ENCODE data around the gene KCNIP4. TPM values are rescaled to one million over a fixed set of nuclear protein-coding genes. Genes with fewer than 3 reads are reported as not detected.

The KCNIP4 gene
- total and polyA plus RNA-seq, 8 donors = 0.05 TPM; not detected in 7

- Histone ChIP-seq H3K36me3 (no peaks in the 10 kb centered on the region), H3K27me3 (no peaks in the 10 kb centered on the region), H3K4me3 (no peak overlapping the region), H3K27ac (no peak overlapping the region), H3K4me1 (no peaks in the 10 kb centered on the region), H3K9me3 (no peaks in the 10 kb centered on the region)
- WGBS, 2 donors = 30% methylated on average over 1 of the region's 1 CpG
- DNase-seq (no peak), ATAC-seq (no peak), FAIRE-seq (no peak)
- no peak for TF ChIP-seq CTCF (IDR thresholded peaks at IDR 0.05)
- intact Hi-C loops (cut with DNase I) = no loop called here
Measured at GRCh38 chr4:21454831-21455230, 493.7 kb downstream of the KCNIP4 start.

DNA sequence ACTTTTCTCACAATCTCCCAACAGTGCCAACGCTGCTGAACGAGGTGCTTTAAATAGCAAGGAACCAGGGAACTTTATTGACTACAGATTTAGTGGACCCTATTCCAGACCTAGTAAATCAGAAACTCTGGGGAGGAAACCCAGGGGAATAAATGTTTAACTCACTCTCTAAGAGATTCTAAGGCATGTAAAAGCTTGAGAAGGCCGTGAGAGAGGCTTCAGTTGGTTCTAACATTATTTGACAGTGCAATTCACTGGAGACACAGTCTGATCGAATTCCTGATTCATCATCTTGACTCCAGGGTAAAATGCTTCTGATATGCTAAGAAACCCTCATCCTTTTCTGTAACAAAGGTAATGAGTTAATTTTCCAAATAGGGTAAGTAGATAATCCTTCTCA lies 494.4 kb downstream of the KCNIP4 start:
- Histone ChIP-seq H3K27ac (no peak overlapping the region), H3K9me3 (no peaks in the 10 kb centered on the region), H3K36me3 (no peaks in the 10 kb centered on the region), H3K27me3 (no peaks in the 10 kb centered on the region), H3K4me3 (no peak overlapping the region), H3K4me1 (no peaks in the 10 kb centered on the region)
- DNase-seq (no peak), FAIRE-seq (no peak), ATAC-seq (no peak)
- intact Hi-C loops (cut with DNase I) = no loop called here
- WGBS, 2 donors = 28 to 36% methylated on average over 4 of the region's 4 CpGs
- TF ChIP-seq CTCF (IDR thresholded peaks at IDR 0.05) = no peak

DNA sequence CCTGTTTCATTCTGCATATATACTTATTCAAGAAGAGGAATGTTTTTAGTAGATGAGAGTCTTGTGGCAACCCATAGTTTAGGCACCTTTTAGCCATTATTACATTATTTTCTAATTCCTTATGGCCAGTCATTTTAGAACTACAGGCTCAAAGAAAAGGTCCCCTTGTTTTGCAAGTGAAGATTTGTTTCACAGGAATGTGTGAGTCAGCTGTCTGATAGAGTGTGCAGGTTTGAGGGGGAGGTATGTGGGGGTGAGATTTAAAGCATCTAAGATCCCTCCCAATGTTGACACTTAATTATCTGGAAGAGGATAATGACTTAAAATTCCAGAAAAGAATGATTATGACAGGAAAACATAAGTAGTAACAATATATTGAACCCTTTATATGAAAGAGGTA lies 495.6 kb downstream of the KCNIP4 start:
- Histone ChIP-seq H3K9me3 (no peaks in the 10 kb centered on the region), H3K4me3 (no peak overlapping the region), H3K36me3 (no peaks in the 10 kb centered on the region), H3K27me3 (no peaks in the 10 kb centered on the region), H3K4me1 (no peaks in the 10 kb centered on the region), H3K27ac (no peak overlapping the region)
- ATAC-seq (no peak), DNase-seq (no peak), FAIRE-seq (no peak)
- TF ChIP-seq CTCF (IDR thresholded peaks at IDR 0.05) = no peak
- intact Hi-C loops (cut with DNase I) = no loop called here

DNA sequence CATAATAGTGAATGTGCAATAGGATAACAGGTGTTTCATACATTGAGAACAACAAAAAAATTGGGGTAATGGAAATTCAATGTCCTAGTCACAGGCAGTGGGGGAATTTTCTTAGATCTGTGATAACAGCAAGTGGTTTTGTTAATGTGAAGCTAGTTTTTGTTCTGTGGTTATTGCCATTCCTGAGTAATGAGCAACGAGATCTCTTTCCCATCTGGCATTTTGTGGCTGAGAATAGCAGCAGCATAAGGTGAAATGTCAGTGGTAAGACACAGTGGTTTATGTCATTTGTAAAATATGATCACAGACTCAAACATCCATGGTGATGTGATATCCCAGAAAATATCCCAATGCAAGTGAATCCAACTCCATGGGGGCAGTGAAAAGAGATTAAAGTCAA lies 497.5 kb downstream of the KCNIP4 start:
- ATAC-seq = no peak
- H3K27me3 ChIP-seq = no peaks in the 10 kb centered on the region
- no peaks in the 10 kb centered on the region for H3K9me3 ChIP-seq
- TF ChIP-seq CTCF (IDR thresholded peaks at IDR 0.05) = no peak
- H3K36me3 ChIP-seq = no peaks in the 10 kb centered on the region
- DNase-seq = no peak
- no peak overlapping the region for H3K27ac ChIP-seq
- H3K4me1 ChIP-seq = no peaks in the 10 kb centered on the region
- FAIRE-seq = no peak
- H3K4me3 ChIP-seq = no peak overlapping the region
- WGBS, 2 donors = 19 to 24% methylated on average over 1 of the region's 1 CpG
- intact Hi-C loops (cut with DNase I) = no loop called here

- H3K27ac ChIP-seq = no peak overlapping the region
- no peak for TF ChIP-seq CTCF (IDR thresholded peaks at IDR 0.05)
- H3K9me3 ChIP-seq = no peaks in the 10 kb centered on the region
- 14 to 20% methylated on average over 4 of the region's 4 CpGs for WGBS, 2 donors
- H3K27me3 ChIP-seq = no peaks in the 10 kb centered on the region
- DNase-seq = no peak
- no peak for FAIRE-seq
- H3K36me3 ChIP-seq = no peaks in the 10 kb centered on the region
- no peak overlapping the region for H3K4me3 ChIP-seq
- ATAC-seq = no peak
- intact Hi-C loops (cut with DNase I) = no loop called here
- no peaks in the 10 kb centered on the region for H3K4me1 ChIP-seq
Measured at GRCh38 chr4:21450331-21450730, 498.2 kb downstream of the KCNIP4 start.

Data from pancreas (tissue), 10 donors.